SHP77 treated with DMSO at 0.1 percent for 48 hours (cell line): ENCODE data around the gene TEX101.
"Not testable (repeated sequence)": the region's sequence is repeated elsewhere in the genome, so short reads cannot be mapped to it uniquely, and the experiment has no call there.

Experiments used
- DNase-seq: peaks from one replicate; lab custom pipeline; 2025; lab: John Stamatoyannopoulos, UW

Gene TEX101

GRCh38 chr19:43420954-43421353, 6.3 kb downstream of the TEX101 start:
- DNase-seq: no peak

GRCh38 chr19:43422000-43422688, 7.5 kb downstream of the TEX101 start:
- DNase-seq: no peak

GRCh38 chr19:43422689-43423066, 8.0 kb downstream of the TEX101 start:
- DNase-seq: no peak

GRCh38 chr19:43423779-43424178, 9.1 kb downstream of the TEX101 start:
- no peak for DNase-seq

- no peak for DNase-seq
These were observed 11.1 kb downstream of the TEX101 start for GRCh38 chr19:43425567-43426392.

- no peak for DNase-seq
These were observed 14.7 kb downstream of the TEX101 start for GRCh38 chr19:43429395-43429794.

- DNase-seq: no peak
These were observed 15.5 kb downstream of the TEX101 start for GRCh38 chr19:43430142-43430710.

GRCh38 chr19:43430976-43431375, 16.3 kb downstream of the TEX101 start:
- no peak for DNase-seq

GRCh38 chr19:43433358-43433673, 18.6 kb downstream of the TEX101 start:
- DNase-seq: no peak

- DNase-seq: no peak
These were observed 19.0 kb downstream of the TEX101 start for GRCh38 chr19:43433689-43434088.

GRCh38 chr19:43435775-43436174, 21.1 kb downstream of the TEX101 start:
- no peak for DNase-seq

GRCh38 chr19:43437284-43437683, 22.6 kb downstream of the TEX101 start:
- DNase-seq: not testable (repeated sequence)

- no peak for DNase-seq
These were observed 23.0 kb downstream of the TEX101 start for GRCh38 chr19:43437712-43438111.

GRCh38 chr19:43438291-43439031, 23.8 kb downstream of the TEX101 start:
- no peak for DNase-seq

- no peak for DNase-seq
These were observed 24.5 kb downstream of the TEX101 start for GRCh38 chr19:43439032-43439708.

GRCh38 chr19:43439709-43440063, 25.0 kb downstream of the TEX101 start:
- DNase-seq: no peak

- DNase-seq: no peak
These were observed 27.0 kb downstream of the TEX101 start for GRCh38 chr19:43441716-43442115.

GRCh38 chr19:43444091-43444490, 29.4 kb downstream of the TEX101 start:
- DNase-seq: not testable (repeated sequence)

GRCh38 chr19:43444531-43445287, 30.0 kb downstream of the TEX101 start:
- DNase-seq: no peak

GRCh38 chr19:43445426-43445825, 30.7 kb downstream of the TEX101 start:
- no peak for DNase-seq

- DNase-seq: peak; percentile 22
These were observed 32.2 kb downstream of the TEX101 start for GRCh38 chr19:43446746-43447489.
